ENCODE data around the gene ATP8B4.

- no peak for TF ChIP-seq EZH2 (IDR thresholded peaks at IDR 0.05; ENCODE audit: low read length, missing control alignments)
- TF ChIP-seq CTCF (conservative IDR thresholded peaks at IDR 0.05 in 1 of 2, IDR thresholded peaks at IDR 0.05 in 1 of 2; ENCODE audit: low read depth in 1 of 2, low read length in 2 of 2): no peak
These were observed 202.0 kb downstream of the ATP8B4 start for GRCh38 chr15:49916998-49917397.
